ENCODE measurements around the gene RNF20. TPM values are rescaled to one million over a fixed set of nuclear protein-coding genes. Genes with fewer than 3 reads are reported as not detected.

Gene RNF20, protein sequence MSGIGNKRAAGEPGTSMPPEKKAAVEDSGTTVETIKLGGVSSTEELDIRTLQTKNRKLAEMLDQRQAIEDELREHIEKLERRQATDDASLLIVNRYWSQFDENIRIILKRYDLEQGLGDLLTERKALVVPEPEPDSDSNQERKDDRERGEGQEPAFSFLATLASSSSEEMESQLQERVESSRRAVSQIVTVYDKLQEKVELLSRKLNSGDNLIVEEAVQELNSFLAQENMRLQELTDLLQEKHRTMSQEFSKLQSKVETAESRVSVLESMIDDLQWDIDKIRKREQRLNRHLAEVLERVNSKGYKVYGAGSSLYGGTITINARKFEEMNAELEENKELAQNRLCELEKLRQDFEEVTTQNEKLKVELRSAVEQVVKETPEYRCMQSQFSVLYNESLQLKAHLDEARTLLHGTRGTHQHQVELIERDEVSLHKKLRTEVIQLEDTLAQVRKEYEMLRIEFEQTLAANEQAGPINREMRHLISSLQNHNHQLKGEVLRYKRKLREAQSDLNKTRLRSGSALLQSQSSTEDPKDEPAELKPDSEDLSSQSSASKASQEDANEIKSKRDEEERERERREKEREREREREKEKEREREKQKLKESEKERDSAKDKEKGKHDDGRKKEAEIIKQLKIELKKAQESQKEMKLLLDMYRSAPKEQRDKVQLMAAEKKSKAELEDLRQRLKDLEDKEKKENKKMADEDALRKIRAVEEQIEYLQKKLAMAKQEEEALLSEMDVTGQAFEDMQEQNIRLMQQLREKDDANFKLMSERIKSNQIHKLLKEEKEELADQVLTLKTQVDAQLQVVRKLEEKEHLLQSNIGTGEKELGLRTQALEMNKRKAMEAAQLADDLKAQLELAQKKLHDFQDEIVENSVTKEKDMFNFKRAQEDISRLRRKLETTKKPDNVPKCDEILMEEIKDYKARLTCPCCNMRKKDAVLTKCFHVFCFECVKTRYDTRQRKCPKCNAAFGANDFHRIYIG
- total RNA-seq = 10 to 100 TPM; 27.1 to 48.3 (median 35.6) TPM

DNA sequence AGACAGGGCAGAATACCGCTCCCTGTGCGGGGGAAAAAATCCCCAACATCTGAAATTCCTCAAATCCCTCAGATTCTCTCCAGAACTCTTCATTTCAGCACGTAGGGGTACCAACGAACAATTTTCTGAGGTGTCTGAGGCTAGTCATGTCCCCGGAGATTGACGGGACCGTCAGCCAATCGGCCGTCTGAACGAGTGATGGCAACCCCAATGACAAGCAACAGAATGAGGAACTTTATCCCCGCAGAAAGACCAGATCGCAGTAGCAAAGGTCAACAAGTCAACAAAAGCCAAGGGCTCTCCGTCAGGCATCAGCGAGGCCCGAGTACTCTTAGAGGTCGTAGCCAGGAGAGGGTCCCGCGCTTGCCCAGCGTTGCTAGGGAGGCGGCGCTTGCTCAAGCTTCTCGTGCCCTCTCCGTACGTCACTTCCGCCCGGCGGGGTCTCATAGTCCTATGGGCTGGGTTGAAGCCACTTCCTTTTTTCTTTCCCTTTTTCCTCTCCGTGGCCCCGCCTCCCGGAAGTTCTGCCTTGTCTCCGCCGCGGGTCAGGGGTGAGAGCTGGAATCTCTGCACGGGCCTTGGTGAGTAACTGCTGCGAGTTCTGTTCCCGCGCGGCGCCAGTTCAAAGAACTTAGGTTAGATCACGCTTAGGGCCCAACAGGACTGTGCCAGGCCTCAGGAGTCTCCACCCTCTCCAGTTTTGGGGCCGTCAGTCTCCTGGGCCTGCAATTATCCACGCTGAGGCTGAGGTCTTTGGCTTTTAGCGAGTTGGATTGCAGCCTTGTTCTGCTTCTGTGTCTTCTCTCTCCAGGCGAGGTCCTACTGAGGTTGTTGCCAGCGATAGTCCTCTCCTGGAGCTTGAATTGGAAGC is at the start of gene RNF20:
TSS of gene RNF20 (plus strand) at position 520 of the 871 bp plus-strand sequence. CDS start 1,571 bp downstream, outside the sequence.
- Histone ChIP-seq H3K27me3 (no peaks in the 10 kb centered on the region), H3K9me3 (no peaks in the 10 kb centered on the region), H3K4me3 (peak within 1 kb of the TSS; percentile 69 to 91), H3K36me3 (no peaks in the 10 kb centered on the region), H3K27ac (peak within 1 kb of the TSS; percentile 96 to 99), H3K4me1 (no peaks in the 10 kb centered on the region)
- TF ChIP-seq CTCF (IDR thresholded peaks at IDR 0.05) (no peak), POLR2A (IDR thresholded peaks at IDR 0.05) (peak in 1 of 2 donors; percentile 20)
- peak; percentile 98 to 100 for DNase-seq
- intact Hi-C loops (cut with DNase I; ENCODE audit: low total_unique reads) = no loop called here

- H3K4me1 ChIP-seq = no peaks in the 10 kb centered on the region
These were observed 49.6 kb upstream of the RNF20 start for GRCh38 chr9:101484046-101484445.

DNA sequence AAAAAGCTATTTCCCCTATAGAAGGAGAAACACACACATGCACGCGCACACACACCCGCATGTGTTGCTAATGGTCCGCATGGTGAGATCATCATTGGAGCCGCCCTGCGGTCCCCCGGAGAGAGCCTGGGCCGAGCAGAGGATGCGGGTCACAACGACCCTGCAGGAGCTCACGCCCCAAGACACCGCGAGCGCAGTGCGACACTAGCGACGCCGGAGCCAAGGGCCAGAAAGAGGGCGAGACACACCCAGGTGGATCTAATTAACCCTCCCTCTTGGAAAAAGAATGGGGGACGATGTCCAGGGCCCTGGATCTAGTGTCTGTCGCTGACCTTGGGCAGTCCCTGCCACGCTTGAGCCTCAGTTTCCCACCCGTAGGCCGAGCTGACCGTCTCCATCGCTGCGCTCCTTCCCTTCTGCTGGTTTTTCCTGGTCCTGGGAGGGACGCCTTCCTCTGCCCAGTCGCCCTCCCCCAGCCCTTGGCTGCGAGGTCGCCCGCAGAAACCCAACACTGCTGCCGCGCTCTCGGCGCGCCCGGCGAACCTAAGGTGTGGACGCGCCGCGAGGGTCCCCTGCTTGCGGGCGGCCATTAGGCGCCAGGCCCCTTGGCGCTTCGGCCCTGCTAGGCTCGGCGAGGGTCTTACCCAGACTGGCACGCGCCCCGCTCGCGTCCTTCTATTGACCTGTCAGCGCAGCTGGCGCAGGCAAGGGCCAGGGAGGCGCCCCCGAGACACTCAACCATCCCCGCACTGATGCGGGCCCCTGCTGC is 47.5 kb upstream of the RNF20 start:
- intact Hi-C loops (cut with DNase I; ENCODE audit: low total_unique reads) = no loop called here
- H3K36me3 ChIP-seq = no peaks in the 10 kb centered on the region
- no peaks in the 10 kb centered on the region for H3K4me1 ChIP-seq
- no peaks in the 10 kb centered on the region for H3K9me3 ChIP-seq
- peak; percentile 37 to 41 for DNase-seq
- H3K27me3 ChIP-seq = no peaks in the 10 kb centered on the region
- peak overlapping the region; percentile 66 to 93 for H3K27ac ChIP-seq
- H3K4me3 ChIP-seq = peak overlapping the region; percentile 47 to 87
- TF ChIP-seq POLR2A (IDR thresholded peaks at IDR 0.05) = peak in 1 of 2 donors; percentile 25
- no peak for TF ChIP-seq CTCF (IDR thresholded peaks at IDR 0.05)

More at GRCh38 chr9:101484046-101484445, 49.6 kb upstream of the RNF20 start:
- Histone ChIP-seq H3K36me3 (no peaks in the 10 kb centered on the region), H3K27me3 (no peaks in the 10 kb centered on the region), H3K27ac (no peak overlapping the region), H3K9me3 (no peaks in the 10 kb centered on the region), H3K4me3 (no peak overlapping the region)
- intact Hi-C loops (cut with DNase I; ENCODE audit: low total_unique reads) = no loop called here
- no peak for TF ChIP-seq CTCF (IDR thresholded peaks at IDR 0.05)
- DNase-seq = no peak

DNA sequence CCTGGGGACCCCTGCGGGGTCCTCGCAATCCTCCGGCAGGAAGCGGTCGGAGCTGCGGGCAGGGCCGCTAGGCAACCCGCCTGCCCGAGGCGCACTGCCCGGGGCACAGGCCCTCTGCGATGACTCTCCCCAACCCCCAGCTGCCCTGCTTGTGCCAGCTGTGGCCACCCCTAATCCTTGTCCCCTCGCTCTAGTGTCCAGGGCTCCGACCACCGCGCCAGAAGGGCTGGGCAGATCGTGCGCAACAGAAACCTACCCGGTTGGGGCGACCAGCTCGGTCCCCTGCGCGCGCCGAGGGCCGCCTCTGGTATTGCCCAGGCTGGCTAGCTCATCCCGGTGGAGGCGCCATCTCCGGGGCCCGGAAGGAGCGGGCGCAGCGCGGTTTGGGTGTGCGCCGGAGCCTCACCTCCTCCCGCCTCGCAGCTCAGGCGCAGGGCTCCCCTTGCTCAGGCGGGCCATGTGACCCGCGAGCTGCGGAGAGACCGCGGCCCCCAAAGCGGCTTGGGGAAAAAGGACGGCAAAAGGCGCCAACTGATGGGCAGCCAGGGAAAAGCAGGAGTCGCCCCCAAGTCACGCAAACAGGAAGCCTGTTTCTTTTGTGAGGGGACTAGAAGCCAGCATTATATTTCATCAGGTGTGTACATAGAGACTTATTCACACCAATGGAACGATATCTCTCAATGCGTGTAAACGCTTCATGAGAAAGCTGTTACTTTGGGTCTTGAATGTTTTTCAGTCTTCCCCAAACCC is 46.8 kb upstream of the RNF20 start:
- Histone ChIP-seq H3K27me3 (no peaks in the 10 kb centered on the region), H3K36me3 (no peaks in the 10 kb centered on the region), H3K9me3 (no peaks in the 10 kb centered on the region), H3K27ac (peak overlapping the region; percentile 66 to 93), H3K4me1 (no peaks in the 10 kb centered on the region), H3K4me3 (peak overlapping the region; percentile 47 to 87)
- DNase-seq = peak; percentile 61 to 68
- TF ChIP-seq POLR2A (IDR thresholded peaks at IDR 0.05) = peak in 1 of 2 donors; percentile 54
- TF ChIP-seq CTCF (IDR thresholded peaks at IDR 0.05) = peak in 3 of 4 experiments; percentile 26 to 32 (median 30)
- intact Hi-C loops (cut with DNase I; ENCODE audit: low total_unique reads) = no loop called here

Data from uterus (tissue), 4 donors.